RPMI7951 (cell line): ENCODE data around the gene PRR29. TPM values are rescaled to one million over a fixed set of nuclear protein-coding genes. Genes with fewer than 3 reads are reported as not detected.
"Not testable (repeated sequence)": the region's sequence is repeated elsewhere in the genome, so short reads cannot be mapped to it uniquely, and the experiment has no call there.

Experiments
- DNase-seq: peaks from one replicate; pipeline ENCODE4 v3.0.0-alpha.2; 2012; ENCODE audit warnings: low read depth
- total RNA-seq: library from RNA; depleted of rRNA; stranded (reverse); fragments of >200 nt; shearing (Covaris generic); gene quantifications from 2 replicates; pipeline ENCODE4 v1.2.3, GENCODE V29; 2014

PRR29 gene
- total RNA-seq, 1 experiment from 2014 or later, result not detected

- peak; percentile 68 for DNase-seq
These were observed 23.5 kb upstream of the PRR29 start for GRCh38 chr17:63974594-63975192.

GRCh38 chr17:63975541-63976092, 22.5 kb upstream of the PRR29 start:
- no peak for DNase-seq

- no peak for DNase-seq
These were observed 21.4 kb upstream of the PRR29 start for GRCh38 chr17:63976702-63977101.

- DNase-seq, result no peak
These were observed 19.6 kb upstream of the PRR29 start for GRCh38 chr17:63978272-63979200.

- not testable (repeated sequence) for DNase-seq
These were observed 15.5 kb upstream of the PRR29 start for GRCh38 chr17:63982641-63983040.

GRCh38 chr17:63983320-63983719, 14.8 kb upstream of the PRR29 start:
- DNase-seq, result no peak

- peak; percentile 32 for DNase-seq
These were observed 13.9 kb upstream of the PRR29 start for GRCh38 chr17:63984236-63984635.

GRCh38 chr17:63984651-63985386, 13.3 kb upstream of the PRR29 start:
- DNase-seq, result peak; percentile 86

- no peak for DNase-seq
These were observed 12.6 kb upstream of the PRR29 start for GRCh38 chr17:63985387-63986140.

- no peak for DNase-seq
These were observed 11.3 kb upstream of the PRR29 start for GRCh38 chr17:63986821-63987220.

- DNase-seq, result no peak
These were observed 10.7 kb upstream of the PRR29 start for GRCh38 chr17:63987221-63988126.

GRCh38 chr17:63988127-63988478, 10.0 kb upstream of the PRR29 start:
- no peak for DNase-seq

- DNase-seq, result no peak
These were observed 9.2 kb upstream of the PRR29 start for GRCh38 chr17:63988741-63989621.

- DNase-seq, result no peak
These were observed 8.4 kb upstream of the PRR29 start for GRCh38 chr17:63989622-63990345.

- DNase-seq, result no peak
These were observed 6.5 kb upstream of the PRR29 start for GRCh38 chr17:63991611-63992010.

- DNase-seq, result no peak
These were observed 4.7 kb upstream of the PRR29 start for GRCh38 chr17:63993368-63993985.

- no peak for DNase-seq
These were observed 2.5 kb upstream of the PRR29 start for GRCh38 chr17:63995626-63996025.
